Peyer's patch (tissue), 4 donors: ENCODE measurements around the gene ARL6IP4. TPM values are rescaled to one million over a fixed set of nuclear protein-coding genes. Genes with fewer than 3 reads are reported as not detected.

Source experiments
- DNase-seq, 3 donors: peaks; one replicate each; pipeline ENCODE4 v3.0.0-alpha.2; 2017 to 2019
- H3K27ac ChIP-seq, 4 donors: fragments of 200-600 bp; sonication (generic); one replicate each; pipeline ENCODE4 v1.5.1; 2016 to 2019
- H3K27me3 ChIP-seq, 2 donors: fragments of 200-600 bp; sonication (generic); one replicate each; pipeline ENCODE4 v1.5.1; 2019
- H3K36me3 ChIP-seq, 3 donors: fragments of 200-600 bp; sonication (generic); one replicate each; pipeline ENCODE4 v1.5.1; 2016 to 2019
- H3K4me1 ChIP-seq, 4 donors: fragments of 200-600 bp; sonication (generic); one replicate each; pipeline ENCODE4 v1.5.1; 2016 to 2019
- H3K4me3 ChIP-seq, 4 donors: fragments of 200-600 bp; sonication (generic); 1 replicate in 3 of 4; 2 replicates in 1 of 4; pipeline ENCODE4 v1.5.1; 2016 to 2019; ENCODE audit warnings: mild to moderate bottlenecking in 1 of 4
- H3K9me3 ChIP-seq, 4 donors: fragments of 200-600 bp; sonication (generic); one replicate each; pipeline ENCODE4 v1.5.1; 2016 to 2019; ENCODE audit warnings: mild to moderate bottlenecking in 1 of 4
- CTCF ChIP-seq, 6 experiments: fragments of 450-650 bp in 4 of 6; fragments of 200-600 bp in 2 of 6; sonication (generic) in 1 of 6; IDR thresholded peaks; one replicate each; pipeline ENCODE4 v1.5.1; 2017 to 2019; ENCODE audit warnings: antibody characterized with exemption in 6 of 6, mild to moderate bottlenecking in 3 of 6, moderate library complexity in 1 of 6
- POLR2A ChIP-seq, 2 donors: fragments of 450-650 bp; IDR thresholded peaks; one replicate each; pipeline ENCODE4 v1.5.1; 2017; ENCODE audit warnings: antibody characterized with exemption in 2 of 2, mild to moderate bottlenecking in 2 of 2, moderate library complexity in 2 of 2
- total RNA-seq, 4 donors: library from RNA; depleted of rRNA; stranded (reverse); fragments of >200 nt; gene quantifications; one replicate each; pipeline ENCODE4 v1.1.0, GENCODE V29; 2016

ARL6IP4 gene
- total RNA-seq, 4 donors from 2014 or later: 155 to 216 (median 180) TPM

- peaks cover 0 to 24% (median 12%) of the 10 kb centered on the region in 4 donors for H3K4me1 ChIP-seq
- H3K27ac ChIP-seq: no peak overlapping the region
- TF ChIP-seq POLR2A (IDR thresholded peaks at IDR 0.05): no peak
- no peak for TF ChIP-seq CTCF (IDR thresholded peaks at IDR 0.05)
- no peak for DNase-seq
- H3K36me3 ChIP-seq: peaks cover 0 to 36% (median 0%) of the 10 kb centered on the region in 3 donors
- no peaks in the 10 kb centered on the region for H3K27me3 ChIP-seq
- no peaks in the 10 kb centered on the region for H3K9me3 ChIP-seq
- H3K4me3 ChIP-seq: no peak overlapping the region
Observed at GRCh38 chr12:122988036-122988435, 7.6 kb downstream of the ARL6IP4 start.

GRCh38 chr12:122988612-122989212, 8.2 kb downstream of the ARL6IP4 start:
- Histone ChIP-seq H3K27ac (no peak overlapping the region), H3K27me3 (no peaks in the 10 kb centered on the region), H3K36me3 (peaks cover 0 to 31% (median 0%) of the 10 kb centered on the region in 3 donors), H3K4me1 (peaks cover 0 to 17% (median 9%) of the 10 kb centered on the region in 4 donors), H3K9me3 (no peaks in the 10 kb centered on the region), H3K4me3 (no peak overlapping the region)
- TF ChIP-seq CTCF (IDR thresholded peaks at IDR 0.05): no peak
- TF ChIP-seq POLR2A (IDR thresholded peaks at IDR 0.05): no peak
- DNase-seq: no peak

GRCh38 chr12:122989225-122989839, 8.9 kb downstream of the ARL6IP4 start:
- TF ChIP-seq POLR2A (IDR thresholded peaks at IDR 0.05) (no peak), CTCF (IDR thresholded peaks at IDR 0.05) (no peak)
- no peak overlapping the region for H3K4me3 ChIP-seq
- H3K27me3 ChIP-seq: no peaks in the 10 kb centered on the region
- H3K4me1 ChIP-seq: peaks cover 0 to 15% (median 4%) of the 10 kb centered on the region in 4 donors
- DNase-seq: no peak
- H3K36me3 ChIP-seq: peaks cover 0 to 27% (median 0%) of the 10 kb centered on the region in 3 donors
- H3K27ac ChIP-seq: no peak overlapping the region
- no peaks in the 10 kb centered on the region for H3K9me3 ChIP-seq

GRCh38 chr12:122989874-122990419, 9.5 kb downstream of the ARL6IP4 start:
- TF ChIP-seq CTCF (IDR thresholded peaks at IDR 0.05) (no peak), POLR2A (IDR thresholded peaks at IDR 0.05) (no peak)
- Histone ChIP-seq H3K36me3 (peaks cover 0 to 27% (median 0%) of the 10 kb centered on the region in 3 donors), H3K27me3 (no peaks in the 10 kb centered on the region), H3K9me3 (no peaks in the 10 kb centered on the region), H3K27ac (no peak overlapping the region), H3K4me3 (no peak overlapping the region), H3K4me1 (peaks cover 0 to 12% (median 1%) of the 10 kb centered on the region in 4 donors)
- DNase-seq: no peak

- no peak for DNase-seq
- TF ChIP-seq POLR2A (IDR thresholded peaks at IDR 0.05): no peak
- Histone ChIP-seq H3K36me3 (peaks cover 0 to 27% (median 0%) of the 10 kb centered on the region in 3 donors), H3K4me3 (no peak overlapping the region), H3K27ac (no peak overlapping the region), H3K9me3 (no peaks in the 10 kb centered on the region), H3K4me1 (peaks cover 0 to 7% (median 0%) of the 10 kb centered on the region in 4 donors), H3K27me3 (no peaks in the 10 kb centered on the region)
Observed at GRCh38 chr12:122990561-122990960, 10.1 kb downstream of the ARL6IP4 start.
